OCI-LY7 (cell line): ENCODE data around the gene DOCK7. TPM values are rescaled to one million over a fixed set of nuclear protein-coding genes. Genes with fewer than 3 reads are reported as not detected.
"Not testable (repeated sequence)": the region's sequence is repeated elsewhere in the genome, so short reads cannot be mapped to it uniquely, and the experiment has no call there.

Experiments used
- BruUV-seq: library from RNA; stranded (reverse); fragments of 400-500 nt; replicated peaks from 2 replicates; lab custom pipeline; 2021; lab: Mats Ljungman, UMichigan
- CTCF ChIA-PET: fragments of 300-600 bp; sonication (Branson Sonifier 250); formaldehyde crosslinking; loops from one replicate; lab custom pipeline; 2022; ENCODE audit warnings: antibody characterized with exemption; ENCODE audit not compliant: unreplicated experiment; lab: Charles Lee
- POLR2A ChIA-PET: fragments of 300-600 bp; sonication (Branson Sonifier 250); formaldehyde crosslinking; loops from one replicate; lab custom pipeline; 2022; ENCODE audit warnings: antibody characterized with exemption; lab: Charles Lee
- DNase-seq: peaks from one replicate; pipeline ENCODE4 v3.0.0-alpha.2; 2015; ENCODE audit warnings: low spot score
- H2AFZ ChIP-seq: fragments of 200-600 bp; sonication (generic), shearing (Covaris generic); 2 replicates; pipeline ENCODE4 v1.6.1; 2014; ENCODE audit warnings: mild to moderate bottlenecking, antibody characterized with exemption, low read length, moderate library complexity
- H3K27ac ChIP-seq: fragments of 200-600 bp; sonication (generic); 2 replicates; pipeline ENCODE4 v1.5.1; 2014; ENCODE audit warnings: mixed run types, low read depth, mild to moderate bottlenecking, moderate library complexity, low read length, inconsistent platforms; ENCODE audit not compliant: poor library complexity, severe bottlenecking
- H3K36me3 ChIP-seq: fragments of 200-600 bp; sonication (generic); 2 replicates; pipeline ENCODE4 v1.6.1; 2014; ENCODE audit warnings: mild to moderate bottlenecking, antibody characterized with exemption, low read length, moderate library complexity, mixed read lengths; ENCODE audit not compliant: insufficient read depth
- H3K4me1 ChIP-seq: fragments of 200-600 bp; sonication (generic); 2 replicates; pipeline ENCODE4 v1.5.1; 2014; ENCODE audit warnings: mild to moderate bottlenecking, low read length; ENCODE audit not compliant: insufficient read depth, poor library complexity, severe bottlenecking
- H3K4me2 ChIP-seq: fragments of 200-600 bp; sonication (generic); 2 replicates; pipeline ENCODE4 v1.6.1; 2014; ENCODE audit warnings: mild to moderate bottlenecking, low read length
- H3K4me3 ChIP-seq: fragments of 200-600 bp; sonication (generic); 2 replicates; pipeline ENCODE4 v1.5.1; 2014; ENCODE audit warnings: mild to moderate bottlenecking, low read depth, low read length; ENCODE audit not compliant: poor library complexity, severe bottlenecking
- H3K79me2 ChIP-seq: fragments of 200-600 bp; sonication (generic); 2 replicates; pipeline ENCODE4 v1.6.1; 2016; ENCODE audit warnings: low read depth, mild to moderate bottlenecking, low read length, moderate library complexity, mixed read lengths; ENCODE audit not compliant: insufficient read depth
- H3K9me2 ChIP-seq: fragments of 200-600 bp; sonication (generic); 2 replicates; pipeline ENCODE4 v1.6.1; 2016; ENCODE audit warnings: mild to moderate bottlenecking, low read length, mixed read lengths; ENCODE audit not compliant: insufficient read depth
- H3K9me3 ChIP-seq: fragments of 200-600 bp; sonication (generic); 2 replicates; pipeline ENCODE4 v1.6.1; 2014; ENCODE audit warnings: mild to moderate bottlenecking, mixed run types, low read length, mixed read lengths
- H4K20me1 ChIP-seq: fragments of 200-600 bp; sonication (generic); 2 replicates; pipeline ENCODE4 v1.6.1; 2014; ENCODE audit warnings: mild to moderate bottlenecking, antibody characterized with exemption, low read length, moderate library complexity, mixed read lengths; ENCODE audit not compliant: insufficient read depth
- EZH2phosphoT487 ChIP-seq: fragments of 200-600 bp; sonication (generic); IDR thresholded peaks from 2 replicates; pipeline ENCODE4 v1.6.1; 2018; ENCODE audit warnings: low read depth, borderline replicate concordance, mild to moderate bottlenecking, mixed run types, antibody characterized with exemption, low read length, moderate library complexity, mixed read lengths
- intact Hi-C: fragments of 100-400 bp; cut with micrococcal nuclease; formaldehyde crosslinking; loops from one replicate; pipeline ENCODE4 v1.10.0; 2022; ENCODE audit not compliant: unreplicated experiment
- total RNA-seq, 2 experiments: library from RNA; depleted of rRNA in 1 of 2; stranded (reverse); fragments of >200 nt in 1 of 2; shearing (Covaris generic) in 1 of 2; gene quantifications; 2 replicates each; pipeline ENCODE4 v1.2.3, GENCODE V29; 2014 to 2022
- TF ChIP-seq, protein P1 (sequence below): fragments of 200-600 bp; sonication (generic); conservative IDR thresholded peaks from 2 replicates; pipeline ENCODE4 v1.5.1; 2014; ENCODE audit warnings: mild to moderate bottlenecking, antibody characterized with exemption, low read length, moderate library complexity, mixed read lengths

Gene DOCK7
- total RNA-seq, 2 experiments from 2014 or later: 19.5 to 20.3 TPM

DNA sequence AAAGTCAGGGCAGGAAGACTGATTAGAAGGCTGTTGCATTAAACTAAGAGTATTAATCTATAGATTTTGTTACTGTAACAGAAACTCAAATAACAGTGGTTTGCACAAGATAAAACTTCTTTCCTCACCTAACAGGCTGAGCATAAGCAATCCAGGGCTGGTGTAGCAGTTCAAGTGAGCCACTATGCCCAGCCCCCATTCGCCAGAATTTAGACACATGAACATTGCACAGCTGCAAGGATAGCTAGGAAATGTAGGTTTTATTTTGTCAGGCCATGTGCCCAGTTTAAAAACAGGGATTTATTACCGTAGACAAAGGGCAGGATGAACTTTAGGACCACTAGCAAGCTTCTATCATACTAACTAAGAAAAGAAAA, 19.5 kb upstream of the DOCK7 start:
- ChIA-PET CTCF (no interaction called here), POLR2A (interaction anchor here (0.6 kb wide), 1 partner anchor 1324 kb away, joined by 3 read pairs; no protein-coding TSS in a partner anchor)
- H3K9me2 ChIP-seq: no peaks in the 10 kb centered on the region
- no peak overlapping the region for H3K4me3 ChIP-seq
- no peaks in the 10 kb centered on the region for H3K9me3 ChIP-seq
- no peak overlapping the region for H2AFZ ChIP-seq
- no peaks in the 10 kb centered on the region for H3K79me2 ChIP-seq
- no peak overlapping the region for H3K4me2 ChIP-seq
- no peaks in the 10 kb centered on the region for H3K4me1 ChIP-seq
- H4K20me1 ChIP-seq: no peaks in the 10 kb centered on the region
- no peak for TF ChIP-seq EZH2phosphoT487
- TF ChIP-seq, protein P1, sequence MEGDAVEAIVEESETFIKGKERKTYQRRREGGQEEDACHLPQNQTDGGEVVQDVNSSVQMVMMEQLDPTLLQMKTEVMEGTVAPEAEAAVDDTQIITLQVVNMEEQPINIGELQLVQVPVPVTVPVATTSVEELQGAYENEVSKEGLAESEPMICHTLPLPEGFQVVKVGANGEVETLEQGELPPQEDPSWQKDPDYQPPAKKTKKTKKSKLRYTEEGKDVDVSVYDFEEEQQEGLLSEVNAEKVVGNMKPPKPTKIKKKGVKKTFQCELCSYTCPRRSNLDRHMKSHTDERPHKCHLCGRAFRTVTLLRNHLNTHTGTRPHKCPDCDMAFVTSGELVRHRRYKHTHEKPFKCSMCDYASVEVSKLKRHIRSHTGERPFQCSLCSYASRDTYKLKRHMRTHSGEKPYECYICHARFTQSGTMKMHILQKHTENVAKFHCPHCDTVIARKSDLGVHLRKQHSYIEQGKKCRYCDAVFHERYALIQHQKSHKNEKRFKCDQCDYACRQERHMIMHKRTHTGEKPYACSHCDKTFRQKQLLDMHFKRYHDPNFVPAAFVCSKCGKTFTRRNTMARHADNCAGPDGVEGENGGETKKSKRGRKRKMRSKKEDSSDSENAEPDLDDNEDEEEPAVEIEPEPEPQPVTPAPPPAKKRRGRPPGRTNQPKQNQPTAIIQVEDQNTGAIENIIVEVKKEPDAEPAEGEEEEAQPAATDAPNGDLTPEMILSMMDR: no peak
- no peak for DNase-seq
- no TSS peak for BruUV-seq
- no peak overlapping the region for H3K27ac ChIP-seq
- intact Hi-C loops: no loop called here
- no peaks in the 10 kb centered on the region for H3K36me3 ChIP-seq

DNA sequence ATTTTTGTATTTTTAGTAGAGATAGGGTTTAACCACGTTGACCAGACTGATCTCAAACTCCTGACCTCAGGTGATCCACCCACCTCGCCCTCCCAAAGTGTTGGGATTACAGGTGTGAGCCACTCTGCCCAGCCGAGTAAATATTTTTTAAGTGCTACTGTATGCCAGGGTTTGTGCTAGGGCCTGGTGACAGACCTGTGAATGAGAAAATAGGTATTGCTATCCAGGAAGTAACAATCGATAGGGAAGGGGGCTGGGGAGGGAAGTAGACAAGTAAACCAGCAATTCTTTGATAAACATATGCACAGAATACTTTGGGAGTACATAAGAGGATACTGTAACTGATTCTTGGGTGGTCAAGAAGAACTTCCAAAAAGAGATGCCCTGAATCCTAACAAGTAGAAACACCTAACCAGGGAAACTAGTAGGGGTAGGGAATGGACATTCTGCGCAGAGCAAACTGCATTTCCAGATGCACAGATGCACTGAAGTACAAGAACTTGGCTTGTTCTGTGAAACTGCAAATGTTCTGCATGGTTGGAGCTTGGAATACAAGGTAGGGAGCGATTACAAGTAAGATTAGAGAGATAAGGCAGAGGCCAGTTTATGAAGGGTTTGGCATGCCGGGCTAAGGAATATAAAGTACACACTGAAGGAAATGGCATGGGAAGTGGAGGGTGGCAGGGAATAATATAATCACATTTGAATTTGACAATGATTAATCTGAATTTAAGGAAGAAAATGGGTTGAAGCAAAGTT, 19.0 kb upstream of the DOCK7 start:
- H3K4me2 ChIP-seq: no peak overlapping the region
- intact Hi-C loops: no loop called here
- no peaks in the 10 kb centered on the region for H3K36me3 ChIP-seq
- H3K9me2 ChIP-seq: no peaks in the 10 kb centered on the region
- CTCF ChIA-PET: no interaction called here
- no peak overlapping the region for H3K4me3 ChIP-seq
- H3K27ac ChIP-seq: no peak overlapping the region
- H2AFZ ChIP-seq: no peak overlapping the region
- TF ChIP-seq EZH2phosphoT487: no peak
- TF ChIP-seq, protein P1: no peak
- DNase-seq: no peak
- H3K9me3 ChIP-seq: no peaks in the 10 kb centered on the region
- POLR2A ChIA-PET: interaction anchor here (0.6 kb wide), 1 partner anchor 1324 kb away, joined by 3 read pairs; no protein-coding TSS in a partner anchor
- H4K20me1 ChIP-seq: no peaks in the 10 kb centered on the region
- no peaks in the 10 kb centered on the region for H3K79me2 ChIP-seq
- no TSS peak for BruUV-seq
- no peaks in the 10 kb centered on the region for H3K4me1 ChIP-seq

DNA sequence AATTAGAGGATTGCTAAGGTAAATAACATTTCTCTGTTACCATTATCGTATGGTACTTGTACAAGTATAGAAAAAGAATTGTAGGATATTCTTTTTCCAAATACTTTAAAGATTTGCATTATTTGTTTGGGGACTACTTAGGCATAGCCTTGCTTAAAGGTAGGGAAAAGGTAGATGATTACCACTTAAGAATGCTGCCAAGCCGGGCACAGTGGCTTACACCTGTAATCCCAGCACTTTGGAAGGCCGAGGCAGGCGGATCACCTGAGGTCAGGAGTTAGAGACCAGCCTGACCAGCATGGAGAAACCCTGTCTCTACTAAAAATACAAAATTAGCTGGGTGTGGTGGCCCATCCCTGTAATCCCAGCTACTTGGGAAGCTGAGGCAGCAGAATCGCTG, 10.0 kb upstream of the DOCK7 start:
- H3K4me2 ChIP-seq, H3K27ac ChIP-seq, H3K4me1 ChIP-seq, H3K9me3 ChIP-seq, DNase-seq, H2AFZ ChIP-seq, H4K20me1 ChIP-seq, H3K79me2 ChIP-seq, intact Hi-C loops, H3K9me2 ChIP-seq, CTCF ChIA-PET, H3K36me3 ChIP-seq, BruUV-seq, H3K4me3 ChIP-seq: not testable (repeated sequence)
- POLR2A ChIA-PET: interaction anchor here (0.6 to 1.1 kb wide), 2 partner anchors 8 to 179 kb away, joined by 3 read pairs; no protein-coding TSS in a partner anchor

DNA sequence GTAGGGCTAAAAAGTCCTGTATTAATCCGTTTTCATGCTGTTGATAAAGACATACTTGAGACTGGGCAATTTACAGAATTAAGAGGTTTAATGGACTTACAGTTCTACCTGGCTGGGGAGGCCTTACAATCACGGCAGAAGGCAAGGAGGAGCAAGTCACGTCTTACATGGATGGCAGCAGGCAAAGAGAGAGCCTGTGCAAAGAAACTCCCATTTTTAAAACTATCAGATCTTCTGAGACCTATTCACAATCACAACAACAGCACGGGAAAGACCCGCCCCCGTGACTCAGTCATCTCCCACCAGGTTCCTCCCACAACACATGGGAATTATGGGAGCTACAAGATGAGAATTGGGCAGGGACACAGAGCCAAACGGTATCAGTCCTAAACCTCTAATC, 6.3 kb upstream of the DOCK7 start:
- H4K20me1 ChIP-seq, H3K36me3 ChIP-seq, H3K4me3 ChIP-seq, H3K9me2 ChIP-seq, DNase-seq, CTCF ChIA-PET, intact Hi-C loops, H2AFZ ChIP-seq, H3K79me2 ChIP-seq, H3K4me2 ChIP-seq, H3K9me3 ChIP-seq, BruUV-seq, H3K27ac ChIP-seq, H3K4me1 ChIP-seq: not testable (repeated sequence)
- POLR2A ChIA-PET: interaction anchor here (0.6 to 1.4 kb wide), 3 partner anchors 27 to 1181 kb away, joined by 3 to 7 read pairs (median 3); no protein-coding TSS in a partner anchor
